ENCODE results near the gene DYNLRB1.

Gene DYNLRB1

GRCh38 chr20:34579191-34579978, 63.2 kb downstream of the DYNLRB1 start:
- peak; percentile 76 for DNase-seq (ENCODE audit: low read depth)

- DNase-seq (ENCODE audit: low read depth), result peak; percentile 49
These were observed 64.0 kb downstream of the DYNLRB1 start for GRCh38 chr20:34579979-34580940.

GRCh38 chr20:34581341-34582184, 65.3 kb downstream of the DYNLRB1 start:
- DNase-seq (ENCODE audit: low read depth), result no peak

GRCh38 chr20:34582221-34582620, 66.0 kb downstream of the DYNLRB1 start:
- DNase-seq (ENCODE audit: low read depth), result no peak

- no peak for DNase-seq (ENCODE audit: low read depth)
These were observed 66.7 kb downstream of the DYNLRB1 start for GRCh38 chr20:34582911-34583310.

- DNase-seq (ENCODE audit: low read depth), result no peak
These were observed 67.3 kb downstream of the DYNLRB1 start for GRCh38 chr20:34583544-34583943.

- no peak for DNase-seq (ENCODE audit: low read depth)
These were observed 68.8 kb downstream of the DYNLRB1 start for GRCh38 chr20:34585019-34585418.

GRCh38 chr20:34586488-34587163, 70.4 kb downstream of the DYNLRB1 start:
- no peak for DNase-seq (ENCODE audit: low read depth)

Data from HS-27A (cell line).